Measurements from ENCODE around the gene GSAP. TPM values are rescaled to one million over a fixed set of nuclear protein-coding genes. Genes with fewer than 3 reads are reported as not detected.

GSAP gene
- total RNA-seq, 1 experiment from 2014 or later = 1.3 TPM

GRCh38 chr7:77402818-77403217 is 13.3 kb downstream of the GSAP start:
- Histone ChIP-seq H4K20me1 (ENCODE audit: insufficient read depth, low read depth, low read length) (no peaks in the 10 kb centered on the region), H3K9me2 (replicated peaks; ENCODE audit: insufficient read depth, low read length) (no peaks in the 10 kb centered on the region), H3K79me2 (ENCODE audit: low read length) (no peaks in the 10 kb centered on the region), H3K9me3 (ENCODE audit: low read length) (no peaks in the 10 kb centered on the region), H3K4me1 (ENCODE audit: low read length) (no peaks in the 10 kb centered on the region), H3K27ac (ENCODE audit: low read length) (no peak overlapping the region), H2AFZ (ENCODE audit: low read length) (no peak overlapping the region), H3K4me3 (ENCODE audit: low read length) (no peak overlapping the region), H3K4me2 (ENCODE audit: low read depth, low read length, poor library complexity, severe bottlenecking) (no peak overlapping the region), H3K9ac (ENCODE audit: low read length) (no peak overlapping the region), H3K27me3 (ENCODE audit: low read length) (0 out of 2 replicates have a peak, but pooled peaks cover 3% of the 10 kb centered on the region), H3K36me3 (ENCODE audit: insufficient read depth, low read length) (no peaks in the 10 kb centered on the region)
- DNase-seq = no peak

DNA sequence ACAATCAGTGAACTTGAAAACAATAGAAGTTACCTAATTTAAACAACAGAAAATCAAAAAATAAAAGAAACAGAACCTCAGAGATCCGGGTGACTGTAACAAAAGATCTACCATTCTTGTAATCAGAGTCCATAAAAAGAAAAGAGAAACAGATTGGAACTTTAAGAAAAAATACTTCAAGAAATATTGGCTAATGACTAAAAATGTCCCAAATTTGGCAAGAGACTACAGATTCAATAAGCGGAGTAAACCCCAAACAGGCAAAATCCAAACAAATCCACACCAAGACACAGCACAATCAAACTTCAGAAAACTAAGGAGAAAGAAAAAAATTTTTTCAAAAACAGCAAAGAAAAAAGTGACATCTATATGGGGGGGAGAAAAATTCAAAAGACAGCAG is 15.1 kb downstream of the GSAP start:
- Histone ChIP-seq H3K9me2 (replicated peaks; ENCODE audit: insufficient read depth, low read length) (no peaks in the 10 kb centered on the region), H3K4me1 (ENCODE audit: low read length) (no peaks in the 10 kb centered on the region), H2AFZ (ENCODE audit: low read length) (no peak overlapping the region), H3K36me3 (ENCODE audit: insufficient read depth, low read length) (no peaks in the 10 kb centered on the region), H3K79me2 (ENCODE audit: low read length) (no peaks in the 10 kb centered on the region), H3K9me3 (ENCODE audit: low read length) (no peaks in the 10 kb centered on the region), H3K9ac (ENCODE audit: low read length) (no peak overlapping the region), H3K27me3 (ENCODE audit: low read length) (0 out of 2 replicates have a peak, but pooled peaks cover 3% of the 10 kb centered on the region), H4K20me1 (ENCODE audit: insufficient read depth, low read depth, low read length) (no peaks in the 10 kb centered on the region), H3K27ac (ENCODE audit: low read length) (no peak overlapping the region), H3K4me2 (ENCODE audit: low read depth, low read length, poor library complexity, severe bottlenecking) (no peak overlapping the region), H3K4me3 (ENCODE audit: low read length) (no peak overlapping the region)
- no peak for DNase-seq

DNA sequence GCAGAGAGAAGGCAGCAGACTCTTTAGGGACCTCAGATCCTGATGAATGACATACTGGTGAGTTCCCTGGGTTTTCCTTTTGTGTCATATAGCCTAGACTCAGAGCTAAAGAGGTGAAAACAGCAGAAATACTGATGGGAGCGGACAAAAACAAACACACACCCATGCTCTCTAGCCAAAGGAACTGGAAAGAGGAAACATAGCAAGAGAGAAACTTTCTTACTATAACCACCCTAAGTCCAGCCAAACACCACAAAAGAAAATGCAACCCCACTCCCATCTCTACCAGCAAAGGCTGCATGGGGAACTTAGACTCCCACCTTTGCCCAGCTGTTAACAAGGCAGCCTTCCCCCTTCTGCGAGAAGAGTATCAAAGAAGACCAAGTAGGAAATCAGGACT is 16.3 kb downstream of the GSAP start:
- Histone ChIP-seq H3K4me2 (ENCODE audit: low read depth, low read length, poor library complexity, severe bottlenecking) (no peak overlapping the region), H2AFZ (ENCODE audit: low read length) (no peak overlapping the region)

GRCh38 chr7:77396894-77397547 is 19.1 kb downstream of the GSAP start:
- no peak for DNase-seq
- Histone ChIP-seq H3K79me2 (ENCODE audit: low read length) (no peaks in the 10 kb centered on the region), H3K27me3 (ENCODE audit: low read length) (0 out of 2 replicates have a peak, but pooled peaks cover 3% of the 10 kb centered on the region), H3K4me1 (ENCODE audit: low read length) (no peaks in the 10 kb centered on the region), H3K4me2 (ENCODE audit: low read depth, low read length, poor library complexity, severe bottlenecking) (no peak overlapping the region), H3K4me3 (ENCODE audit: low read length) (no peak overlapping the region), H3K27ac (ENCODE audit: low read length) (no peak overlapping the region), H3K9me2 (replicated peaks; ENCODE audit: insufficient read depth, low read length) (no peaks in the 10 kb centered on the region), H3K9ac (ENCODE audit: low read length) (no peak overlapping the region), H2AFZ (ENCODE audit: low read length) (no peak overlapping the region), H4K20me1 (ENCODE audit: insufficient read depth, low read depth, low read length) (no peaks in the 10 kb centered on the region), H3K36me3 (ENCODE audit: insufficient read depth, low read length) (no peaks in the 10 kb centered on the region), H3K9me3 (ENCODE audit: low read length) (no peaks in the 10 kb centered on the region)

More for the DNA sequence above, 16.3 kb downstream of the GSAP start:
- H3K27ac ChIP-seq (ENCODE audit: low read length) = no peak overlapping the region
- H3K4me3 ChIP-seq (ENCODE audit: low read length) = no peak overlapping the region
- H3K27me3 ChIP-seq (ENCODE audit: low read length) = 0 out of 2 replicates have a peak, but pooled peaks cover 3% of the 10 kb centered on the region
- H3K4me1 ChIP-seq (ENCODE audit: low read length) = no peaks in the 10 kb centered on the region
- no peaks in the 10 kb centered on the region for H3K9me3 ChIP-seq (ENCODE audit: low read length)
- H3K36me3 ChIP-seq (ENCODE audit: insufficient read depth, low read length) = no peaks in the 10 kb centered on the region
- no peaks in the 10 kb centered on the region for H4K20me1 ChIP-seq (ENCODE audit: insufficient read depth, low read depth, low read length)
- H3K9me2 ChIP-seq (replicated peaks; ENCODE audit: insufficient read depth, low read length) = no peaks in the 10 kb centered on the region
- no peak overlapping the region for H3K9ac ChIP-seq (ENCODE audit: low read length)
- no peaks in the 10 kb centered on the region for H3K79me2 ChIP-seq (ENCODE audit: low read length)
- DNase-seq = no peak

- Histone ChIP-seq H4K20me1 (ENCODE audit: insufficient read depth, low read depth, low read length) (no peaks in the 10 kb centered on the region), H3K27ac (ENCODE audit: low read length) (no peak overlapping the region), H3K4me1 (ENCODE audit: low read length) (no peaks in the 10 kb centered on the region), H3K9me3 (ENCODE audit: low read length) (no peaks in the 10 kb centered on the region), H3K9ac (ENCODE audit: low read length) (no peak overlapping the region), H3K9me2 (replicated peaks; ENCODE audit: insufficient read depth, low read length) (no peaks in the 10 kb centered on the region), H2AFZ (ENCODE audit: low read length) (no peak overlapping the region), H3K27me3 (ENCODE audit: low read length) (0 out of 2 replicates have a peak, but pooled peaks cover 3% of the 10 kb centered on the region), H3K36me3 (ENCODE audit: insufficient read depth, low read length) (no peaks in the 10 kb centered on the region), H3K4me2 (ENCODE audit: low read depth, low read length, poor library complexity, severe bottlenecking) (no peak overlapping the region), H3K79me2 (ENCODE audit: low read length) (no peaks in the 10 kb centered on the region), H3K4me3 (ENCODE audit: low read length) (no peak overlapping the region)
- DNase-seq = no peak
These were observed 20.5 kb downstream of the GSAP start for GRCh38 chr7:77395626-77396025.

DNA sequence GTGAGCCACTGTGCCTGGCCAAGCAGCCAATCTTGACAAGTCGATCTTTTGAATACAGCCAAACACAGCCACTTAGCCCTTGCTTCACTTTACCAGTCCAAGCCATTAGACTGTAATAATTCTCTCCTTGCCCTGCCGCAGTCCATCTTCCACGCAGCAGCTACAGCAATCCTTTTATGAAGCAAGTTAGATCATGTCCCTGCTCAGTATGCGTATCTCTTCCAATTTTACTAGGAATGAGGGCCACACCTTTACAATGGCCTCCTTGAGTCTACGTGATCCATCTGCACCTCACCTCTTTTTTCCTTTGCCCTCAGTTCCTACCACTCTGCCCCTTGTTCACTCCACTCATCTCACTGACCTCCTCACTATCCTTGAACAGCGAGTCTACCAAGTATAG is 22.2 kb downstream of the GSAP start:
- no peak overlapping the region for H3K4me2 ChIP-seq (ENCODE audit: low read depth, low read length, poor library complexity, severe bottlenecking)
- DNase-seq = no peak

GRCh38 chr7:77393261-77393660 is 22.9 kb downstream of the GSAP start:
- no peaks in the 10 kb centered on the region for H3K4me1 ChIP-seq (ENCODE audit: low read length)
- H3K27me3 ChIP-seq (ENCODE audit: low read length) = no peaks in the 10 kb centered on the region
- no peak overlapping the region for H3K4me2 ChIP-seq (ENCODE audit: low read depth, low read length, poor library complexity, severe bottlenecking)
- no peaks in the 10 kb centered on the region for H3K9me2 ChIP-seq (replicated peaks; ENCODE audit: insufficient read depth, low read length)
- H4K20me1 ChIP-seq (ENCODE audit: insufficient read depth, low read depth, low read length) = no peaks in the 10 kb centered on the region
- H3K27ac ChIP-seq (ENCODE audit: low read length) = no peak overlapping the region
- H3K36me3 ChIP-seq (ENCODE audit: insufficient read depth, low read length) = no peaks in the 10 kb centered on the region
- no peaks in the 10 kb centered on the region for H3K79me2 ChIP-seq (ENCODE audit: low read length)
- DNase-seq = no peak
- H2AFZ ChIP-seq (ENCODE audit: low read length) = no peak overlapping the region
- no peak overlapping the region for H3K9ac ChIP-seq (ENCODE audit: low read length)
- no peak overlapping the region for H3K4me3 ChIP-seq (ENCODE audit: low read length)
- no peaks in the 10 kb centered on the region for H3K9me3 ChIP-seq (ENCODE audit: low read length)

More for the DNA sequence above, 22.2 kb downstream of the GSAP start:
- no peak overlapping the region for H3K27ac ChIP-seq (ENCODE audit: low read length)
- H4K20me1 ChIP-seq (ENCODE audit: insufficient read depth, low read depth, low read length) = no peaks in the 10 kb centered on the region
- no peak overlapping the region for H3K4me3 ChIP-seq (ENCODE audit: low read length)
- no peaks in the 10 kb centered on the region for H3K4me1 ChIP-seq (ENCODE audit: low read length)
- H3K79me2 ChIP-seq (ENCODE audit: low read length) = no peaks in the 10 kb centered on the region
- no peak overlapping the region for H3K9ac ChIP-seq (ENCODE audit: low read length)
- H3K9me2 ChIP-seq (replicated peaks; ENCODE audit: insufficient read depth, low read length) = no peaks in the 10 kb centered on the region
- H3K36me3 ChIP-seq (ENCODE audit: insufficient read depth, low read length) = no peaks in the 10 kb centered on the region
- H3K27me3 ChIP-seq (ENCODE audit: low read length) = no peaks in the 10 kb centered on the region
- no peaks in the 10 kb centered on the region for H3K9me3 ChIP-seq (ENCODE audit: low read length)
- H2AFZ ChIP-seq (ENCODE audit: low read length) = no peak overlapping the region

GRCh38 chr7:77391230-77391629 is 24.9 kb downstream of the GSAP start:
- no peak for DNase-seq
- Histone ChIP-seq H3K4me3 (ENCODE audit: low read length) (no peak overlapping the region), H4K20me1 (ENCODE audit: insufficient read depth, low read depth, low read length) (no peaks in the 10 kb centered on the region), H3K9ac (ENCODE audit: low read length) (no peak overlapping the region), H3K27me3 (ENCODE audit: low read length) (no peaks in the 10 kb centered on the region), H2AFZ (ENCODE audit: low read length) (no peak overlapping the region), H3K9me2 (replicated peaks; ENCODE audit: insufficient read depth, low read length) (no peaks in the 10 kb centered on the region), H3K27ac (ENCODE audit: low read length) (no peak overlapping the region), H3K9me3 (ENCODE audit: low read length) (no peaks in the 10 kb centered on the region), H3K4me2 (ENCODE audit: low read depth, low read length, poor library complexity, severe bottlenecking) (no peak overlapping the region), H3K79me2 (ENCODE audit: low read length) (no peaks in the 10 kb centered on the region), H3K36me3 (ENCODE audit: insufficient read depth, low read length) (no peaks in the 10 kb centered on the region), H3K4me1 (ENCODE audit: low read length) (peaks cover 9% of the 10 kb centered on the region)

Measured in Karpas-422 (cell line).